ENCODE measurements around the gene KIF5B.
"Not testable (repeated sequence)": the region's sequence is repeated elsewhere in the genome, so short reads cannot be mapped to it uniquely, and the experiment has no call there.

KIF5B gene

DNA sequence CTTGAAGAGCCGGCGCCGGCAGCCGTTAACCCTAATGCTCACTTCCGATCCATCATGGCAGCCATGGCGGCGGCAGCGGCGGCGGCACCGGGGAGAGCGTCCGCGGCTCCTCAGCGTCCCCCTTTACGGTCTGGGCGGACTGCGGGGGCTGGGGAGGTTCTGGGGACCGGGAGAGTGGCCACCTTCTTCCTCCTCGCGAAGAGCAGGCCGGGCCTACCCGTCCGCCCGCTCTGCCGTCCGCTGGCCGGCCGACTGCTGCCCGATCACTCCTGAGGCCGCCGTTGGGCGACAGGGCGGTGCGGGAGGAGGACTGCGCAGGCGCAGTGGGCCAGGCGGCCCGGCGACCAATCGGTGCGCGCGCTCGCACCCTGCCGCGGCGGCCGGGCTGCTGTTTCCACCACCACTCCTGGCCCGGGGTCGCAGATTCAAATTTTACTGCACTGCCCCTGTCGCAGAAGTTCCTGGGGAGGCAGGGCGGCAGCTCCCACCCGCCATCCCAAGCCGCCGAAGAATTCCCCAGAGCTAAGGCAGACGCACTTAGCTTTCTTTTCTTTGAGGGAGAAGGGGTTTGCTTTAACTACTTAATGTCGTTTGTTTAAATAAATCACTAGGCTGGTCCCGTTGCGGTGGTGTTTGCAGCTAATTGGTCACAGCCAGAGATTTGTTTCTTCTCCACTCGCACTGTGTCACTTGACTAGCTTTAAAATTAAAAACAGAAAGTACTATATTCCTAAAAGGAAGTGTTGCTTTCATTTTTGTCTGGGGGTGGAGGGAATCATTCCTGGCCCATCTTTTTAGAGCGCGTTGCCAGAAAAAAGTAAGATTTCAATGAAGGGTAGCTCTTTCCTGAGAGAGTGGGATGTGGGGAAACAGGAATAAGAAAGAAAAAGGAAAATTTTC is at the start of gene KIF5B:
KIF5B (minus strand) TSS at position 290 of the 900 bp plus-strand sequence. CDS start 452 bp downstream, outside the sequence.
- peak; percentile 77 for DNase-seq (ENCODE audit: low read depth)

DNA sequence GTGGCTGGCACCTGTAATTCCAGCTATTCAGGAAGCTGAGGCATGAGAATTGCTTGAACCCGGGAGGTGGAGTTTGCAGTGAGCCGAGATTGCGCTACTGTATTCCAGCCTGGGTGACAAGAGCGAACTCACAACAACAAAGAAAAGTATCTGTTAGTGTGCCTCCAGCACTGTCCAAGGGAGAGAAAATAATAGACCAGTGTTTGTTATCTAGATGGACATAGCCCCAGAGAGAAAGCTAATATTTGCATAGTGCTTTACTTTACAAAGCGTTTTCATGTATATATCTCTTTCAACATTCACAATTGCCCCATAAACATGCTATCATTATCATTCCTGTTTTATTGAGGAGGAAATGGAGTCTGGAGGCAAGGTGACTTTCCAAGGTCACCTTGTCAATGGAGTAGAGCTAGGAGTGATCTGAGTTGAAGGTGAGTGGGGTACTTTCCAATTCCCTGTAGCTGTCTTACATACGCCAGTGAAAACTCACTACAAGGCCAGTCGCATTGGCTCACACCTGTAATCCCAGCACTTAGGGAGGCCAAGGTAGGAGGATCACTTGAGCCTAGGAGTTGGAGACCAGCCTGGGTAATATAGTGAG is 49.7 kb upstream of the KIF5B start:
- DNase-seq (ENCODE audit: low read depth): no peak

DNA sequence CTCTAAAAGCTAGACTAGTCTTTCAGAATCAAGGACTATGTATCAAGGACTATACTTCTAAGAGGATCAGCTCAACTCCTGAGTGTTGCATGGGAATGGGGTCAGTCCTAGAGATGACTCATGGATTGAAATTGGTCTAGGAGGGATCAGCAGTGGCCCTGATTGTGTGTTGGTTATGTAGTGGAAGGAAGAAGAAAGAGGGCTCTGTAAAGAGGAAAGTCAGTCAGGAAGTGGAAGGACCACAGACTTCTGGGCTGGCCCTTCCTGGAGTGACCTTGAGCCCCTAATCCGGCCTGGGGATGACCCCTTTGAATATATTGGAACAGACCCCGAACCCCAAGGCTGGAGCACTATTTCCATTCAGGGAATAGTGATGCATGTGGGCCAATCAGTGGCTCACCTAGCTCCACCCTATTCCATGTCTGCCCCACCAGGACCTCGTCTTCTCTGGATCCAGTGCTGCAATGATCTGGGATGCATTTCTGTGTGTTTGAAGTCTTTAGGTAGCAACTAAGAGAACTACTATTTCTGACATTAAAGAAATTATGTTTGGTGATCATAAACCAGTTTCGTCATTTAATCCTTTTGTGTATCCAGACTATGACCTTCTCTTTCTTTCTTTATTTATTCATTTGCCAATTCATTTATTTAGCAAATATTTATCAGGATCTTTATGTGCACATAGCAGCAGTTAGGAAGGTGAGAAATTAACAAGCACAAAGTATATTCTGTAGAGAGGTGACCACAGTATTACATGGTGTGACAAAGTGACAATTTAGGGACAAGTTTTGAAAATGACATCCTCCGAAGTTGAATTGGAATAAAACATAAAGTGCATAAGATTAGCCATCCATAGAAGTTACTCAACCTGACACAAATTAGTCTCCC is 48.6 kb upstream of the KIF5B start:
- no peak for DNase-seq (ENCODE audit: low read depth)

DNA sequence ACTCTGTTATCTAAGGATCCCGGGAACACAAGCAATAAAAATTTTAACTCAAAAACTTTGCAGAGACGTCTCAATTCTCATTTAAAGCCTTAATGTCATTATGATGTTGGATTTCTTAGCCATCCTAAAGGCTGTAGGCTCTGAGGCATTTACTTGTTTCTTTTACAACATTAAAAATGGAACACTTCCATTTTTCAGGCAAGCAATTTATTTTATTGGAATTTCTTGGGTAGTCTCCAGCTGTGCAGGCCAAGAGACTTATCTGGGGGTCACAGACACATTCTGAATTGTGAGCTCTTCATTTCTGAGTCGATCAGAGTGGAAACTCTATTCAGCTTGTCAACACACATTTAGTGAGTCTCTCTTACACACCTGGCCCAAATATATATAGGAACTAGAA is 48.0 kb upstream of the KIF5B start:
- no peak for DNase-seq (ENCODE audit: low read depth)

DNA sequence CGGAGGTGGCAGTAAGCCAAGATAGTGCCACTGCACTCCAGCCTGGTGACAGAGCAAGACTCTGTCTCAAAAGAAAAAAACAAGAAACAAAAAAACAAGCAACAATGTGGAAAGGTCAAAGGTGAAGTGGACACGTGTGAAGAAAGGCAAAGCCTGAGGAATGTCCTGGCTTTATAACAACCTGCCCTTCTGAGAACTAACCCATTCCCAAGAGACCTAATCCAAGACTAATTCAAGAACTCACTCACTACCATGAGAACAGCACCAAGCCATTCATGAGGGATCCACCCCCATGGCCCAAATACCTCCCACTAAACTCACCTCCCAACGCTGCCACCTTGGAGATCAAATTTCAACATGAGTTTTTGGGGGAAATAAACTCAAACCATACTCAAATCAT is 47.5 kb upstream of the KIF5B start:
- DNase-seq (ENCODE audit: low read depth): no peak

DNA sequence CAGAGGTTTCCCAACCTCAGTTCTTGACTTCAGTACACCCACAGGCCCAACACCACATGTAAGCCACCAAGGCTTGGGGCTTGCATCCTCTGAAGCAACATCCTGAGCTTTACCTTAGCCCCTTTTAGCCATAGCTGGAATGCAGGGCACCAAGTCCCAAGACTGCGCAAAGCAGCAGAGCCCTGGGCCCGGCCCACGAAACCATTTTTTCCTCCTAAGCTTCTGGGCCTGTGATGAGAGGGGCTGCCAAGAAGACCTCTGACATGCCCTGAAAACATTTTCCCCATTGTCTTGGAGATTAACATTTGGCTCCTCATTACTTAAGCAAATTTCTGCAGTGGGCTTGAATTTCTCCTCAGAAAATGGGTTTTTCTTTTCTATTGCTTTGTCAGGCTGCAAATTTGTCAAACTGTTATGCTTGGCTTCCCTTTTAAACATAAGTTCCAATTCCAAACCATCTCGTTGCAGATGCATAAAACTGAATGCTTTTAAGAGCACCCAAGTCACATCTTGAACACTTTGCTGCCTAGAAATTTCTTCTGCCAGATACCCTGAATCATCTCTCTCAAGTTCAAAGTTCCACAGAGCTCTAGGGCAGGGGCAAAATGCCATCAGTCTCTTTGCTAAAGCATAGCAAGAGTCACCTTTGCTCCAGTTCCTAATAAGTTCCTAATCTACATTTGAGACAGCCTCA is 42.5 kb upstream of the KIF5B start:
- DNase-seq (ENCODE audit: low read depth): not testable (repeated sequence)

DNA sequence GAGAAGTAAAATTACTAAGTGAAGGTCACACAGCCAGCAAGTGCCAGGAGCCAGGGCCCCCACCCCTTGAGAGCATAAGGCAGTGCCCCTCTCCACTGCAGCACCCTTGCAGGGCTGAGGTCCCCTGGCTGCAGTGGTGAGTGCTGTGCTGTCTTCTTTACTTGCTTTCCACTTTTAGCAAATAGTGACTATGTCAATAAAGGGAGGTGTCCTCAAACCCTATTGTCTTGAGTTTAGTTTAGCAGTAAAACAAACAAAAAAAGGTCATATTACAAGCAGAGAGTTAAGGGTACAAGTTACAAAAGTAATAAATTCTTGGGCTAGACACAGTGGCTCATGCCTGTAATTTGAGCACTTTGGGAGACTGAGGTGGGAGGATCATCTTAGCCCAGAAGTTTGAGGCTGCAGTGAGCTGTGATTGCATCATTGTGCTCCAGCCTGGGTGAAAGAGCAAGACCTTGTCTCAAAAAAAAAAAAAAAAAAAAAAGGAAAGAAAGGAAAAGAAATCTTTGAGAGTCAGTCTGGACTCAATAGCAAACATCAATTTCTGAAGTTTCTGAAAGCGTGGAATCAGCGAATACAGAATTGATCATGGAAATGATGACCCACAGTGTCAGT is 39.0 kb upstream of the KIF5B start:
- no peak for DNase-seq (ENCODE audit: low read depth)

DNA sequence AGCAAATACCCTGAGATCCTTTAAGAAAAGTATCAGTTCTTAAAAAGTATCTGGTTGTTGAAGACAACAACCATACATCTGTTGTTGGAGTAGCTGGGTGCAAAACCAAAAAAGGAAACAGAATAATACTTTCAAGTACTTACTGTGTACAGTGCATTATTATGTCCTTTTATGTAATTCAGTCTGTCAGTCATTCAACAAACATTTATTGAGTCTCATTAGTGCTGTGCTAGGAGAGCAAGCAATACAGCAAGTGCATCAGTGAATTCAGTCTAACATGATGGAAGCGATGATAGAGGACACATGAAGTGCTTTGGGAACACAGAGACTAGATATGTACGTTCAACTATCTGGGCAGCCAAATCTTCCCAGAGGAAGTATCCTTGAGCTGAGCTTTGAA is 37.4 kb upstream of the KIF5B start:
- DNase-seq (ENCODE audit: low read depth): no peak

DNA sequence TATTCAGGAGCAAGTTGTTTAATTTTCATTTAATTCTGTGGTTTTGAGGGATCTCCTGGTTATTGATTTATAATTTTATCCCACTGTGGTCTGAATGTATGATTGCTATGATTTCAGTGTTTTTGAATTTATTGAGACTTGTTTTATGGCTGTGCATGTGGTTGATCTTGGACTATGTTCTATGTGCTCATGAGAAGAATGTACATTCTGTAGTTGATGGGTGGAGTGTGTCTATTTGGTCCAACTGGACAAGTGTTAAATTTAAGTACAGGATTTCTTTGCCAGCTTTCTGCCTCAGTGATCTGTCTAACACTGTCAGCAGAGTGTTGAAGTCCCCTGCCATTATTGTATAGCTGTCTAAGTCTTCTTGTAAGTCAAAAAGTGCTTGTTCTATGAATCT is 34.8 kb upstream of the KIF5B start:
- no peak for DNase-seq (ENCODE audit: low read depth)

DNA sequence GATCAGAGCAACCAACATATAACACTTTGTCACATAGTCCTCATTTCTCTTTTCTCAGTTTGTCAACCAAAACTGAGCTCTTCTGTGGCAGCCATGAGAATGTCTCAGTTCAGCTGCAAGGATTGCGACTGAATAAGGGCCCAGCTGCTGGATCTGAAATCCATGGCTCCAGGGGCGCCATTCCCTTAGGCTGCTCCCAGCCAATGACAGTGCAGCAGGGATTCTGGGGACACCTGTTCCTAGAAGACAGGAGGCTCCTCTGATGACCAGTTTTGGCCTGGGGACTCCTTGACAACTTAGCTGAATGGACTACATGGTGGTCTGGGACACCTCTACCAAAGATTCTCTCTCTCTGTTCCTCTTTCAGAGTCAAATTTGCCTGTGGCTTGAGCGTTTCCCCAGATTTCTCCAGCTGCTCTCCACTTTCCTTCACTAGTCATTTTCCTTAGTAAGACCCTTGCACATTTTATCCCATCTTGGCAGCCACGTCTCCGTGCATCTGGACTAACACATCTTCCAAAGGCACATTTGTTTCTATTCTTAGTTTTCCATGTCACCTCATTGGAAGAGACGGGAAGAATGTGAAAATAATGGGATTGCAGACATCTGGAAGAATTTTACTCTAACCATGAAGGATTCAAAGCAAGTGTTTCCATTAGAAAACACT is 28.1 kb upstream of the KIF5B start:
- DNase-seq (ENCODE audit: low read depth): no peak

DNA sequence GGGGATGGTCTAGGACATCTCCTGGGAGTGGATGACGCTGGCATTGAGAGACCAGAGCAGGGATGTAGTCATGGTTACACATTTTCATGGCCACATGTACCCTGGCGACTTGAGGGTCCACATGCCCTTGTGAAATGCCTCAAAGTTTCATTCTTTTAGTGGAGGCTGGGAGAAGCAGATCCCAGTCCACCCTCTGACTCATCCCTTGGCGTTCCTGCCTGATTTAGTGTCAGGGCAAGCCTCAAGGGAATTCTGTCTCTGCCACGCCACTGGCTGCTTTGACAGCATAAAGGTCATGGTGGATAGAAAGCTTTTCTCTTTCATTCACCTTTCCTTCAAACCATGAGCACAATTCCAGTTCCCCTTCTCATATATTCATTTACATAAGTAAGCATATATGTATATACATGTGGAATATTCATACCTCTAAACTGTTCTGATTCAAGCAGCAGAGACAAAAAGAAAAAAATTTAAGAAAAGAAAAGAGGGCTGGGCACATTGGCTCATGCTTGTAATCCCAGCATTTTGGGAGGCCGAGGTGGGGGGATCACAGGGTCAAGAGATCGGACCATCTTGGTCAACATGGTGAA is 21.8 kb upstream of the KIF5B start:
- no peak for DNase-seq (ENCODE audit: low read depth)

DNA sequence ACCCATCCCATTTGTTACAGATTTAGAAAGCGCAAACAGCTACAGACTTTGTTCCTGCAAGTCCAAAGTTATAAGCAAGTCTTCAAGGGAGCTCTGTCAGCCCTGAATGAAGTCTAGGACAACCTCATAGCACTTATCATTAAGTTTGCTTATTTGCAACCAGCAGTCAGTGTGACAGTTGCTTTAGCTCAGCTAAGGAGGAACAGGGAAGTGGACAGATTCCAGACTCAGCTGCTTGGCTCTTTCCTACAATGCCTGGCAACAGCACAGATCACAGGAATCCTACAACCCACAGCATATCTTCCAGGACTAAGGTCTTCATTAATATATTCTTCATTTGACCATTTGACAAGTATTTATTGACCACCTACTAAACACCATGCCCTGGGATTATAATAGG is 17.4 kb upstream of the KIF5B start:
- DNase-seq (ENCODE audit: low read depth): no peak

DNA sequence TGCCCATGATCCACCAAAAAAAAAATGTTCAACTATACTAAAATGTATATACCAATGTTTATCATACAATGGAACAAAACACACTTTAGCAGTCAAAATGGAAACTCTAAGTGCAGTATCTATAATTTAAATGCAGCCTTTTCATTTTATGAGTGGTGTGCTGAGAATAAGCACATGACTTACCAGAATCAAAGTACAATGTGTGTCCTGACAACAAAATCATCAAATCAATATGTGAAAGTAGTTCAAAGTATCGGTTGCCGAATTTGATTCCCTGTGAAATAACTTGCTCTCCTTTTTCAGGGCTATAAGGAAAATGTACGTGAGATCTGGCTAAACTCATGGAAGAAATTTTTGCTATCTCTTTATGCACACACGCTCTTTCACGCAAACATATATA is 16.9 kb upstream of the KIF5B start:
- no peak for DNase-seq (ENCODE audit: low read depth)

DNA sequence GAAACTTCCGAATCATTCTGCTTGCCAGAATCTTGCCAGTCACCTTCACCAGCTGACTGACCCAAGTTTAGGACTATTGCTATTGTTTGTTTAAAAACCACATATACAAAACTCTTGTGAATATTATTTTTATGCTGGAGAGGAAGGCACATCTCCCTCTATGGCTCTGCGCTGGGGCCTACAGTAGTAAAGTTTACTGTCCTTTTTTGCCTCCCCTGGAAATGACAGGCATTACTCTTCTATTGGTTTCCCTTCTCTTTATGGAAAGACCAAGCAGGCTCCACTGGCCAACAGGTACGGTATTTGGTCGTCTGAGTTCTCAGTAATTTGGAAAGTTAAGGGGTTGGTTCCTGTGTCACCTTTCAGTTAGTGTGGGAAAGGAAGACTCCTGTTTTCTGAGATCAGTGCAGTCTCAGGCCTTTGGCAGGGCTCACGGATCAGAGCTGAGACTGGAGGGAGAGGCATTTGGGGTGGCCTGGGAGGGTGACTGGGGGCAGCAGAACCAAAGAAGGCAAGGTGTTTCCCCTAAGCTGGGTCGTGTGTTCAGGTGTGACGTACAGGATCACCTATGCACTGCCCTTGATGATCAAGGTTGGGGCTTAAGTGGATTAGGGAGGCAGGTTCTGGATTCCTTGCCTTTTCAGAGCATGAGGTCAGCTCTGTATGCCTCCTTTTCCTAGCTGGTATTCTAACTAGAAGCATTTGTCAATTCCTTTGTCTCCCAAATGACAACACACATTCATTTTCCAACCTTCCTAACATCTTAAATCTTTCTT is 16.0 kb upstream of the KIF5B start:
- DNase-seq (ENCODE audit: low read depth): no peak

DNA sequence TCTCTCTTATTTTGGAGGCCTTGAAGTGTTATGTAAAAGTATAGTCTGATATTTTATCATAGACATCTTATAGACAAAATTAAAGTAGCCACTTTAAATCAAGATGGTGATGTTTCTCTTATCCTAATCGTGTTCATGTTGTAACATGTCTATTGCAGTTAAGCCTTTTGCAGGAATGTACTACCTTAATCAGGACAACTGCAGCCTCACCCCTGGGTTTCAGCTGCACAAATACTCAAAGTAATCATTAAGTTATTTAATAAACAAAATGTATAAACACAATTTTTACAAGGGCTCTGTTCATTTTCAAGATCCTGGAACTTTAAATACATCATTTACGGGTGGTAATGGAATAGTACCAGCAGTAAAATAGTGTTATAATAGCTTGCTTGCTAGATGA is 14.4 kb upstream of the KIF5B start:
- no peak for DNase-seq (ENCODE audit: low read depth)

DNA sequence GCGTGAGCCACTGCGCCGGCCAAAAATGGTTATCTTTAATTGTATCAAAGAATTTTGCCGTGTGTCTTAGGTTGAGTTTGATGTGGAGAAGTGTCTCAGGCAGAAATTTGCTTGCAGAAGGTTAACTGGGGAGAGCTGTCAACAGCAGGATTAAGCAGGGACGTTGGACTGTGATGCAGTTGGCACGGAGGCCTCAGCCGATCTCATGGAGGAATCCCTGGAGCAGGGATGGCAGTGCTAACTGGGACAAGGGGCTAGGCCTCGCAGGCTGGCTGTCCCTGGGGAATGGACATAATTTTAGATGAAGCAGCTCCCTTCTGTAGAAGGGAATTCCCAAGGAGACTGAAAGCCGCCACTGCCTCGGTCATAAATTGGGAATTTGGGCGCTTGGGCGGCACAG is 12.3 kb upstream of the KIF5B start:
- no peak for DNase-seq (ENCODE audit: low read depth)

DNA sequence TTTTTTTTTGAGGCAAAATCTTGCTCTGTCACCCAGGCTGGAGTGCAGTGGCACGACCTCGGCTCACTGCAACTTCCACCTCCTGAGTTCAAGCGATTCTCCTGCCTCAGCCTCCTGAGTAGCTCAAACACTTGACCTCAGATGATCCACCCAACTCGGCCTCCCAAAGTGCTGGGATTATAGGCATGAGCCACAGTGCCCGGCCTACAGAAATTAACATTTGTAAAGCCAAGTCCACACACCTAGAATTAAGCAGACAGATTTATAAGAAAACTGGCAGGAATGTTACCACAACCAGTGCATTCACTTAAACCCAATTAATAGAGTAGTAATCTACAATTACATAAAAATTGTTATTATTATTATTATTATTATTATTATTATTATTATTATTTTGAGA is 11.7 kb upstream of the KIF5B start:
- not testable (repeated sequence) for DNase-seq (ENCODE audit: low read depth)

DNA sequence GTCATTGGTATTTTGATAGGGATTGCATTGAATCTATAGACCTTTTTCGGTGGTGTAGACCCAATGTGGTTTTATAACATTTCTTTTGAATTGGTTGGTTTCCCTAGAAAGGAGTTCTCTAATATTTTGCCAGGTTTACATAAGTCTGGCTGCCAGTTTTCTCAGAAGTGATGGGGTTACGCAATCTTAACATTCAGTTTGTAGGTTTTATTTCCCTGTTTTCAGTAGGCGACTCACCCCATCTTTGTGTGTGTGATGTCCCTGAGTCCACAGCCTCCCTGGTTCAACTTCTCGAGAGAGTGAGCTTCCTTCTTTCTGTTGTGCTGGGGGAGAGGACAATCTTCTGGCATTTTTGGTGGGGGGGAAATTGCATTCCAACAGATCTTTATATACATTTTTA is 9.6 kb upstream of the KIF5B start:
- DNase-seq (ENCODE audit: low read depth): no peak

DNA sequence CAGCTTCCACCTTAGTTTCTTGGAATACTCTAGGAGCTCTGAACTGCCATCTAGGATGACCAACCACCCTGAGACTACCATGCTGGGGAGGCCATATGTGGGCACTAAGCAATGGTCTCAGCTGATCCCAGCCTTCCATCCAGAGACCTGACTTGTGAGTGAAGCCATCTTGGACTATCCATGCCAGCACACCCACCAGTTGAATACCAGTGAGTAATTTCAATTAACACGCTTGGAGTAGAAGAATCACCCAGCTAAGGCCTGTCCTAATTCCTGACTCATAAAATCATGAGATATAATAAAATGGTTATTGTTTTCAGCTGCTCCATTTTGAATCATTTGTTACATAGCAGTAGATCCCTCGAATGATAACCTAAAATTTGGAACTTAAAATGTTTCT is 5.2 kb upstream of the KIF5B start:
- DNase-seq (ENCODE audit: low read depth): no peak

DNA sequence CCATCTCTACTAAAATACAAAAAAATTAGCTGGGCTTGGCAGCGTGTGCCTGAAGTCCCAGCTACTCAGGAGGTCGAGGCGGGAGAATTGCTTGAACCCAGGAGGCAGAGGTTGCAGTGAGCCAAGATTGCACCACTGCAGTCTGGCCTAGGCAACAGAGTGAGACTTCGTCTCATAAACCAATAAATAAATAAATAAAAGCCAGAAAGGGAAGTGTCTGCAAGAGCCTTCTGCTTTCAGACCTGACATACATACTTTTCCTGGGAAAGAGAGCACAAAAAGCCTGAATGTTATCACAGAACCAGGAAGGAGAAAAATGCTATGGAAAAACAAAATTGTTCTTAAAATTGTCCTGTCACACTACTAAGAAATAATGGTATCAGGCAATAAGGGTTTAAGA is 4.1 kb upstream of the KIF5B start:
- no peak for DNase-seq (ENCODE audit: low read depth)

Measured in activated gamma-delta T cell treated with anti-CD3 and anti-CD28 coated beads, Interleukin-2, amount 50 U/mL, for 16 hours (primary cell).